K562 (cell line): ENCODE data around the gene UBE2S. TPM values are rescaled to one million over a fixed set of nuclear protein-coding genes. Genes with fewer than 3 reads are reported as not detected.
A peak's percentile ranks its signal among the peaks of the same experiment; 100 is the strongest.

Experiments used
- CHAMP1 ChIP-seq: fragments of 450-650 bp; IDR thresholded peaks from 2 replicates; pipeline ENCODE4 v1.6.1; 2016; ENCODE audit warnings: mild to moderate bottlenecking
- CHD1 ChIP-seq: fragments of 200-600 bp; sonication (generic); IDR thresholded peaks from one replicate; pipeline ENCODE4 v1.6.1; 2012; ENCODE audit warnings: mild to moderate bottlenecking, moderate library complexity, low read length, inconsistent platforms
- CREM ChIP-seq: IDR thresholded peaks from 2 replicates; pipeline ENCODE4 v1.6.1; 2014; ENCODE audit warnings: antibody characterized with exemption, low read depth
- ETS2 ChIP-seq: IDR thresholded peaks from 2 replicates; pipeline ENCODE4 v1.6.1; 2016; ENCODE audit warnings: borderline replicate concordance, missing genetic modification characterization, mild to moderate bottlenecking, moderate library complexity, missing compliant biosample characterization; ENCODE audit not compliant: poor library complexity, severe bottlenecking
- HDAC3 ChIP-seq: fragments of 450-650 bp; IDR thresholded peaks from 2 replicates; pipeline ENCODE4 v1.6.1; 2018; ENCODE audit warnings: borderline replicate concordance, mild to moderate bottlenecking, moderate library complexity; ENCODE audit not compliant: partially characterized antibody
- HMGN3 ChIP-seq: IDR thresholded peaks from 2 replicates; pipeline ENCODE4 v1.6.1; 2011; ENCODE audit warnings: borderline replicate concordance, low read depth, mild to moderate bottlenecking, mixed read lengths, low read length; ENCODE audit not compliant: insufficient read length; ENCODE audit errors: extremely low read depth
- HNRNPUL1 ChIP-seq: fragments of 200-400 bp; formaldehyde crosslinking; IDR thresholded peaks from 2 replicates; pipeline ENCODE4 v1.6.1; 2017; ENCODE audit warnings: low read length
- MIER1 ChIP-seq: fragments of 450-650 bp; IDR thresholded peaks from 2 replicates; pipeline ENCODE4 v1.6.1; 2016; ENCODE audit warnings: antibody characterized with exemption, mild to moderate bottlenecking, low read depth
- MYC ChIP-seq, 2 experiments: fragments of 250-450 bp in 1 of 2; sonication (Bioruptor Pico) in 1 of 2; IDR thresholded peaks; 2 replicates each; pipeline versions ENCODE4 v1.5.1 to v1.6.1; 2012 to 2021; ENCODE audit warnings: low read depth in 2 of 2, borderline replicate concordance in 1 of 2, improper control_type of control experiment in 1 of 2, low read length in 1 of 2, mild to moderate bottlenecking in 1 of 2, moderate library complexity in 1 of 2
- NR1H2 ChIP-seq: sonication (generic); formaldehyde crosslinking; IDR thresholded peaks from 2 replicates; pipeline ENCODE4 v1.4.0; 2020; ENCODE audit warnings: mild to moderate bottlenecking, missing genetic modification reagents
- NR3C1 ChIP-seq: sonication (generic); formaldehyde crosslinking; IDR thresholded peaks from 2 replicates; pipeline ENCODE4 v1.8.1; 2022; ENCODE audit warnings: missing genetic modification reagents
- PHB2 ChIP-seq: fragments of 450-650 bp; IDR thresholded peaks from 2 replicates; pipeline ENCODE4 v1.6.1; 2017; ENCODE audit warnings: low read depth
- SAFB ChIP-seq: fragments of 200-400 bp; formaldehyde crosslinking; IDR thresholded peaks from 2 replicates; pipeline ENCODE4 v1.6.1; 2017; ENCODE audit warnings: low read depth, low read length, borderline replicate concordance
- TAF15 ChIP-seq: fragments of 200-400 bp; formaldehyde crosslinking; IDR thresholded peaks from 2 replicates; pipeline ENCODE4 v1.6.1; 2017; ENCODE audit warnings: mild to moderate bottlenecking, low read depth, low read length, moderate library complexity
- TGIF2 ChIP-seq: sonication (generic); formaldehyde crosslinking; IDR thresholded peaks from 2 replicates; pipeline ENCODE4 v1.8.1; 2022; ENCODE audit warnings: mild to moderate bottlenecking, missing genetic modification reagents, moderate library complexity
- UBTF ChIP-seq, 2 experiments: IDR thresholded peaks; 2 replicates each; pipeline ENCODE4 v1.6.1; 2012; ENCODE audit warnings: improper control_type of control experiment in 2 of 2, low read depth in 2 of 2, low read length in 2 of 2, borderline replicate concordance in 1 of 2
- ZNF311 ChIP-seq: fragments of 250-450 bp; sonication (Bioruptor Pico); IDR thresholded peaks from 2 replicates; pipeline ENCODE4 v1.4.0; 2020; ENCODE audit warnings: mild to moderate bottlenecking, moderate library complexity
- ZNF384 ChIP-seq: IDR thresholded peaks from 2 replicates; pipeline ENCODE4 v1.6.1; 2012; ENCODE audit warnings: low read depth, low read length, improper control_type of control experiment
- ZNF717 ChIP-seq: fragments of 250-450 bp; sonication (Bioruptor Pico); IDR thresholded peaks from 2 replicates; pipeline ENCODE4 v1.5.0; 2021
- ZNF766 ChIP-seq: fragments of 200-800 bp; sonication (Bioruptor generic); conservative IDR thresholded peaks from 2 replicates; pipeline ENCODE4 v1.6.1; 2016; ENCODE audit warnings: missing genetic modification characterization, missing compliant biosample characterization
- polyA plus RNA-seq, 8 experiments: library from polyadenylated mRNA; depleted of rRNA in 4 of 8; stranded (reverse) in 5 of 8; unstranded in 3 of 8; fragments of >200 nt; fragmentation: Nextera tagmentation in 2 of 8; fragmentation: Illumina TruSeq in 1 of 8; extraction: Ambion mirVana in 2 of 8; extraction: Trizol in 1 of 8; gene quantifications; 2 replicates each; pipeline versions ENCODE4 v1.2.1 to v1.2.3, GENCODE V29; 2011 to 2014; ENCODE audit warnings: inconsistent platforms in 1 of 8, missing spikeins in 1 of 8
- total RNA-seq, 7 experiments: library from RNA; depleted of rRNA in 6 of 7; stranded (reverse); fragments of >200 nt in 6 of 7; fragmentation: Illumina TruSeq in 2 of 7; extraction: Trizol in 2 of 7; gene quantifications; 2 replicates each; pipeline versions ENCODE4 v1.2.1 to v1.2.3, GENCODE V29; 2011 to 2021; ENCODE audit warnings: low replicate concordance in 1 of 7
- TF ChIP-seq, protein P1 (sequence below), 3 experiments: fragments of 200-800 bp in 1 of 3; sonication (Bioruptor generic) in 1 of 3; sonication (generic) in 1 of 3; formaldehyde crosslinking in 1 of 3; IDR thresholded peaks; 2 replicates each; pipeline versions ENCODE4 v1.6.1 to v1.8.0; 2016 to 2022; ENCODE audit warnings: mild to moderate bottlenecking in 2 of 3, missing compliant biosample characterization in 2 of 3, missing genetic modification characterization in 2 of 3, missing genetic modification reagents in 1 of 3

Gene UBE2S
- total and polyA plus RNA-seq, 9 of the 15 experiments (the other 6 are each of a cell fraction or from before 2014, with no cell fraction given): 1.5 to 1,305 (median 157) TPM

GRCh38 chr19:55406826-55407549, 600 bp downstream of the UBE2S start (continued):
- TF ChIP-seq CHAMP1 (no peak), TAF15 (no peak), MYC (IDR thresholded peaks at IDR 0.05; ENCODE audit: low read depth, low read length) (no peak), MYC (CRISPR knock-in tag; IDR thresholded peaks at IDR 0.05; ENCODE audit: borderline replicate concordance, low read depth) (no peak), ZNF766 (CRISPR knock-in tag) (no peak), SAFB (no peak), UBTF (IDR thresholded peaks at IDR 0.05; ENCODE audit: borderline replicate concordance in 1 of 2, low read depth in 2 of 2, low read length in 2 of 2) (no peak), HNRNPUL1 (0 out of 2 replicates have a peak, but pooled peaks have one; percentile 17), MIER1 (no peak), CREM (0 out of 2 replicates have a peak, but pooled peaks have one; percentile 22), NR1H2 (no peak), ZNF311 (no peak), ZNF384 (no peak), NR3C1 (0 out of 2 replicates have a peak, but pooled peaks have one; percentile 20), TGIF2 (CRISPR knock-in tag) (no peak), PHB2 (no peak), HMGN3 (no peak), HDAC3 (no peak), ETS2 (no peak), ZNF717 (CRISPR knock-in tag) (no peak), CHD1 (peak; percentile 12)
- TF ChIP-seq, protein P1, sequence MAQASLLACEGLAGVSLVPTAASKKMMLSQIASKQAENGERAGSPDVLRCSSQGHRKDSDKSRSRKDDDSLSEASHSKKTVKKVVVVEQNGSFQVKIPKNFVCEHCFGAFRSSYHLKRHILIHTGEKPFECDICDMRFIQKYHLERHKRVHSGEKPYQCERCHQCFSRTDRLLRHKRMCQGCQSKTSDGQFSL (CRISPR knock-in tag; IDR thresholded peaks at IDR 0.05): no peak
- TF ChIP-seq, protein P1 (tag; IDR thresholded peaks at IDR 0.05): peak in 1 of 2 experiments; percentile 58; a peak in 1 of 4 replicates
